ENCODE measurements around the gene PGR.

GRCh38 chr11:101158119-101158518 lies 28.5 kb upstream of the PGR start:
- no peak for TF ChIP-seq CTCF (IDR thresholded peaks at IDR 0.05 in 4 of 5, conservative IDR thresholded peaks at IDR 0.05 in 1 of 5)
- no peak for TF ChIP-seq POLR2A (IDR thresholded peaks at IDR 0.05)

Data from gastrocnemius medialis (tissue), 4 donors.